Ectodermal cell (in vitro differentiated cells): ENCODE results near the gene LPP.

Experiments used
- H3K27ac ChIP-seq: 2 replicates; pipeline ENCODE4 v1.7.0; 2013; ENCODE audit warnings: mild to moderate bottlenecking, low read depth, low read length; ENCODE audit not compliant: insufficient read depth, poor library complexity, severe bottlenecking
- H3K27me3 ChIP-seq: 2 replicates; pipeline ENCODE4 v1.7.0; 2013; ENCODE audit warnings: mild to moderate bottlenecking, low read length; ENCODE audit not compliant: insufficient read depth, control insufficient read depth, poor library complexity, severe bottlenecking
- H3K36me3 ChIP-seq: one replicate; pipeline ENCODE4 v1.7.0; 2013; ENCODE audit warnings: low read length; ENCODE audit not compliant: control insufficient read depth, insufficient read depth
- H3K4me1 ChIP-seq: one replicate; pipeline ENCODE4 v1.7.0; 2013; ENCODE audit warnings: low read length; ENCODE audit not compliant: control insufficient read depth, insufficient read depth
- H3K4me3 ChIP-seq: 2 replicates; pipeline ENCODE4 v1.7.0; 2013; ENCODE audit warnings: low read depth, low read length, control low read depth; ENCODE audit not compliant: insufficient read depth
- H3K9me3 ChIP-seq: 2 replicates; pipeline ENCODE4 v1.7.0; 2013; ENCODE audit warnings: mild to moderate bottlenecking, low read length, moderate library complexity; ENCODE audit not compliant: control insufficient read depth
- WGBS, 2 experiments: methylation state at CpG; one replicate each; pipeline ENCODE4 v1.1.7; 2013; ENCODE audit warnings: missing lambda C conversion rate in 2 of 2; 5-methylcytosine and 5-hydroxymethylcytosine counted together

LPP gene

GRCh38 chr3:188292827-188293226 lies 138.9 kb downstream of the LPP start:
- Histone ChIP-seq H3K27ac (no peak overlapping the region), H3K4me1 (peaks cover 7% of the 10 kb centered on the region), H3K36me3 (no peaks in the 10 kb centered on the region), H3K9me3 (peaks cover 2% of the 10 kb centered on the region), H3K4me3 (no peak overlapping the region), H3K27me3 (no peaks in the 10 kb centered on the region)
- 89 to 98% methylated on average over 2 to 3 of the region's 3 CpGs for WGBS, 2 experiments

GRCh38 chr3:188294113-188294512 lies 140.2 kb downstream of the LPP start:
- WGBS, 2 experiments = 94 to 96% methylated on average over 3 of the region's 3 CpGs
- Histone ChIP-seq H3K36me3 (no peaks in the 10 kb centered on the region), H3K27me3 (no peaks in the 10 kb centered on the region), H3K4me3 (no peak overlapping the region), H3K4me1 (peaks cover 11% of the 10 kb centered on the region), H3K27ac (no peak overlapping the region), H3K9me3 (peaks cover 2% of the 10 kb centered on the region)

GRCh38 chr3:188294823-188295487 lies 141.0 kb downstream of the LPP start:
- Histone ChIP-seq H3K36me3 (no peaks in the 10 kb centered on the region), H3K27ac (peak overlapping the region; percentile 28), H3K27me3 (no peaks in the 10 kb centered on the region), H3K4me1 (peaks cover 18% of the 10 kb centered on the region), H3K4me3 (no peak overlapping the region), H3K9me3 (peaks cover 2% of the 10 kb centered on the region)
- WGBS, 2 experiments = 81 to 86% methylated on average over 11 of the region's 11 CpGs

GRCh38 chr3:188295876-188296275 lies 141.9 kb downstream of the LPP start:
- Histone ChIP-seq H3K4me3 (no peak overlapping the region), H3K4me1 (peaks cover 20% of the 10 kb centered on the region), H3K27ac (no peak overlapping the region), H3K27me3 (no peaks in the 10 kb centered on the region), H3K9me3 (no peaks in the 10 kb centered on the region), H3K36me3 (no peaks in the 10 kb centered on the region)
- 94 to 95% methylated on average over 3 of the region's 3 CpGs for WGBS, 2 experiments

GRCh38 chr3:188296761-188297612 lies 143.0 kb downstream of the LPP start:
- 95 to 98% methylated on average over 5 of the region's 5 CpGs for WGBS, 2 experiments
- Histone ChIP-seq H3K4me1 (peaks cover 29% of the 10 kb centered on the region), H3K36me3 (no peaks in the 10 kb centered on the region), H3K9me3 (no peaks in the 10 kb centered on the region), H3K4me3 (no peak overlapping the region), H3K27ac (no peak overlapping the region), H3K27me3 (no peaks in the 10 kb centered on the region)

- no peaks in the 10 kb centered on the region for H3K27me3 ChIP-seq
- peaks cover 42% of the 10 kb centered on the region for H3K4me1 ChIP-seq
- H3K4me3 ChIP-seq = no peak overlapping the region
- 12 to 15% methylated on average over 3 of the region's 3 CpGs for WGBS, 2 experiments
- H3K27ac ChIP-seq = peak overlapping the region; percentile 80
- H3K36me3 ChIP-seq = no peaks in the 10 kb centered on the region
- no peaks in the 10 kb centered on the region for H3K9me3 ChIP-seq
These were observed 144.6 kb downstream of the LPP start for GRCh38 chr3:188298585-188298984.

GRCh38 chr3:188299068-188299467 lies 145.1 kb downstream of the LPP start:
- Histone ChIP-seq H3K9me3 (no peaks in the 10 kb centered on the region), H3K27me3 (no peaks in the 10 kb centered on the region), H3K36me3 (no peaks in the 10 kb centered on the region), H3K27ac (no peak overlapping the region), H3K4me3 (no peak overlapping the region), H3K4me1 (peaks cover 42% of the 10 kb centered on the region)
- WGBS, 2 experiments = 85 to 88% methylated on average over 11 of the region's 11 CpGs

- no peaks in the 10 kb centered on the region for H3K9me3 ChIP-seq
- H3K36me3 ChIP-seq = no peaks in the 10 kb centered on the region
- H3K4me3 ChIP-seq = no peak overlapping the region
- no peak overlapping the region for H3K27ac ChIP-seq
- no peaks in the 10 kb centered on the region for H3K27me3 ChIP-seq
- WGBS, 2 experiments = 90 to 92% methylated on average over 2 of the region's 2 CpGs
- peaks cover 36% of the 10 kb centered on the region for H3K4me1 ChIP-seq
These were observed 145.8 kb downstream of the LPP start for GRCh38 chr3:188299708-188300107.

- Histone ChIP-seq H3K36me3 (no peaks in the 10 kb centered on the region), H3K4me3 (no peak overlapping the region), H3K27me3 (no peaks in the 10 kb centered on the region), H3K4me1 (peaks cover 35% of the 10 kb centered on the region), H3K9me3 (no peaks in the 10 kb centered on the region), H3K27ac (no peak overlapping the region)
- 72 to 86% methylated on average over 1 of the region's 1 CpG for WGBS, 2 experiments
These were observed 147.2 kb downstream of the LPP start for GRCh38 chr3:188301147-188301546.

GRCh38 chr3:188303286-188303799 lies 149.4 kb downstream of the LPP start:
- H3K9me3 ChIP-seq = no peaks in the 10 kb centered on the region
- no peaks in the 10 kb centered on the region for H3K27me3 ChIP-seq
- no peaks in the 10 kb centered on the region for H3K36me3 ChIP-seq
- no peak overlapping the region for H3K27ac ChIP-seq
- WGBS, 2 experiments = 90 to 96% methylated on average over 2 of the region's 2 CpGs
- peaks cover 35% of the 10 kb centered on the region for H3K4me1 ChIP-seq
- H3K4me3 ChIP-seq = no peak overlapping the region
